Measurements from ENCODE around the gene KSR1.

The KSR1 gene

GRCh38 chr17:27488231-27488630, 32.0 kb downstream of the KSR1 start:
- Histone ChIP-seq H3K27ac (peak overlapping the region in 1 of 2 donors; percentile 56), H3K4me3 (no peak overlapping the region)
- DNase-seq (ENCODE audit: low spot score) = no peak
- no peak for TF ChIP-seq CTCF (IDR thresholded peaks at IDR 0.05)

- Histone ChIP-seq H3K27ac (peak overlapping the region in 1 of 2 donors; percentile 67), H3K4me3 (no peak overlapping the region)
- peak; percentile 82 for DNase-seq (ENCODE audit: low spot score)
- TF ChIP-seq CTCF (IDR thresholded peaks at IDR 0.05) = no peak
These were observed 32.9 kb downstream of the KSR1 start for GRCh38 chr17:27489045-27489715.

GRCh38 chr17:27490391-27490790, 34.1 kb downstream of the KSR1 start:
- TF ChIP-seq CTCF (IDR thresholded peaks at IDR 0.05) = no peak
- DNase-seq (ENCODE audit: low spot score) = no peak
- Histone ChIP-seq H3K27ac (no peak overlapping the region), H3K4me3 (no peak overlapping the region)

- no peak for TF ChIP-seq CTCF (IDR thresholded peaks at IDR 0.05)
- no peak for DNase-seq (ENCODE audit: low spot score)
- Histone ChIP-seq H3K27ac (no peak overlapping the region), H3K4me3 (no peak overlapping the region)
These were observed 35.5 kb downstream of the KSR1 start for GRCh38 chr17:27491713-27492190.

GRCh38 chr17:27492470-27492869, 36.2 kb downstream of the KSR1 start:
- peak overlapping the region in 1 of 2 donors; percentile 91 for H3K27ac ChIP-seq
- no peak for TF ChIP-seq CTCF (IDR thresholded peaks at IDR 0.05)

GRCh38 chr17:27493088-27493487, 36.8 kb downstream of the KSR1 start:
- no peak for DNase-seq (ENCODE audit: low spot score)
- Histone ChIP-seq H3K27ac (peak overlapping the region in 1 of 2 donors; percentile 91), H3K4me3 (no peak overlapping the region)
- no peak for TF ChIP-seq CTCF (IDR thresholded peaks at IDR 0.05)

More at GRCh38 chr17:27492470-27492869, 36.2 kb downstream of the KSR1 start:
- DNase-seq (ENCODE audit: low spot score) = no peak
- H3K4me3 ChIP-seq = no peak overlapping the region
